GM15510 (cell line): ENCODE measurements around the gene GUCY2C.

Experiments
- POLR2A ChIP-seq: IDR thresholded peaks from 3 replicates; pipeline ENCODE4 v1.6.1; 2011; ENCODE audit warnings: borderline replicate concordance; ENCODE audit not compliant: insufficient read length; ENCODE audit errors: extremely low read depth

The GUCY2C gene

GRCh38 chr12:14694970-14695369 is 1.4 kb downstream of the GUCY2C start:
- no peak for TF ChIP-seq POLR2A

GRCh38 chr12:14694145-14694714 is 2.2 kb downstream of the GUCY2C start:
- TF ChIP-seq POLR2A: no peak

DNA sequence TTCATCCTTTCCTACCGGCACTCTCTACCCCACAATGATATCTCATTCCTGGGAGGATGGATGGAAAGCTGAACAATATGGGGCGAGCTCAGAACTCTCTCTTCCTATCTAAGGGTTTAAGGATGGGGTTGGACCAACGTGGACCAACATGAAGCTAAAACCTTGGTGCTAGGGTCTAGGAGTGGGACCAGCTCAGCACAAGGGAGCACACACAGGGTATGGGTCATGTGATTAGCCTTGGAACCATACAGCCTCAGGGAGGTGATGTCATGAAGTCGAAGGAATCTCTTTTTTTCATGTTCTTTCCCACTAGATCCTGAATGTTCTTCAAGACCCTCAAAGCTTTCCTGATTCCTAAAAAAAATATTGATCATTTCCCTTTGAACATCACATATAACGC is 3.3 kb downstream of the GUCY2C start:
- no peak for TF ChIP-seq POLR2A

- no peak for TF ChIP-seq POLR2A
Observed at GRCh38 chr12:14691560-14691959, 4.8 kb downstream of the GUCY2C start.

DNA sequence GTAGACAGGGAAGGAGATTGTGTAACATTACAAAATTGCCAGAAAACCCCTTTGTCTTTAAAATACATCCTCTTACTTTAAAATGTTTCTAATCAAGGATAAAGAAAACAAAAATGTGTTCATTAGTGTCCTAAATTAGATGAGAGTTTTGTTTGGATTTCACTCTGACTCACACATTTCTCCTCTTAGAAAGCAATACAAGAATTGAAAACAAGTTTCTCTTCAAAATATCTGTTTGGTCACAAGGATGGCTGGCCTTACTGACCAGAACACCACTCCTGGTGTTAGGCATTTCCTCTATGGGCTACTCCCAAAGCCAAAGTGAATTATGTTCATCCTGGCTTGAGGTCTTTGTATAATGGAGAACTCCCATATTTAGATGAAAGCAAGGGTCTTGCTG is 6.4 kb downstream of the GUCY2C start:
- TF ChIP-seq POLR2A: no peak

DNA sequence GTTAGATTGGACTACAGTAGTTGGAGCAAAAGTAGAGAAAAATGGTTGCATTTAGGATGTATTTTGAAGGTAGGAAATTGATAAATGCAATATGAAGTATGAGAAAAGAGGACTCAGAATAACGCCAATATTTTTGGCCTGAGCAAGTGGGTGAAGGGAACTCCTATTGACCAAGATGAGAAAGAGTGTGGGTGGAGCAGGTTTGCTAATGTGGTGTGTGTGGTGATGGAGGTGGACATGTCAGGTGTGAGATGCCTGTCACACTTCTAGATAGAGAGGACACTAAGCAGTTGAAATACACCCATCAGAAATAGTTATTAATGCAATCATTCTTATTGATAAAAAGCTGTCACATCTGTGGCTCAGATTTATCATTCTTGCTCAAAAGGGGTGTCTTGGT is 7.3 kb downstream of the GUCY2C start:
- no peak for TF ChIP-seq POLR2A

- TF ChIP-seq POLR2A: no peak
Observed at GRCh38 chr12:14681625-14682024, 14.8 kb downstream of the GUCY2C start.

GRCh38 chr12:14681190-14681589 is 15.2 kb downstream of the GUCY2C start:
- no peak for TF ChIP-seq POLR2A

- TF ChIP-seq POLR2A: no peak
Observed at GRCh38 chr12:14678547-14679150, 17.8 kb downstream of the GUCY2C start.

GRCh38 chr12:14668591-14668990 is 27.8 kb downstream of the GUCY2C start:
- no peak for TF ChIP-seq POLR2A

GRCh38 chr12:14665354-14666348 is 30.7 kb downstream of the GUCY2C start:
- TF ChIP-seq POLR2A: no peak

DNA sequence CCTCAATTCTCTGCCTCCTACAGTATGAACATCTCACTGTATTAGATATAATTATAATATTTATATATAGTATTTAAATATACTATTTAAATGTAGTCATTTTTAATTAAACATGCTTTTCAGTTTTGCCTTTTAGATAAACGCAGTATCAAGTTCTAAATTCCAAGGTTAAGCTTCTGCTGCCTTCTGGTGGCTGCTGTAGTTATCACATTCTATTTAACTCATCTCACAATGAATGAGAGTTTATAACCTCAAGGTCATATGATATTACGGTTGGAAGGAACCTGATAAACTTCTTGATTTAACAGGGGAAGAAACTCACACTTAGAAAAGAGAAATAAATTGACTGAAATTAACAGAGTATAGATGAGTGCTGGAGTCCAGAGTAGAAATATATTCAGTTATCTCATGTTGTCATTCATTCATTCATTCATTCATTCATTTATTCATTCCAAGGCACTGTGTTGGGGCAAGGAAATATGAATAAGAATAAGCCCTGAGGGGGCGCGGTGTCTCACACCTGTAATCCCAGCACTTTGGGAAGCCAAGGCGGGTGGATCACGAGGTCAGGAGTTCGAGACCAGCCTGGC is 31.9 kb downstream of the GUCY2C start:
- no peak for TF ChIP-seq POLR2A

DNA sequence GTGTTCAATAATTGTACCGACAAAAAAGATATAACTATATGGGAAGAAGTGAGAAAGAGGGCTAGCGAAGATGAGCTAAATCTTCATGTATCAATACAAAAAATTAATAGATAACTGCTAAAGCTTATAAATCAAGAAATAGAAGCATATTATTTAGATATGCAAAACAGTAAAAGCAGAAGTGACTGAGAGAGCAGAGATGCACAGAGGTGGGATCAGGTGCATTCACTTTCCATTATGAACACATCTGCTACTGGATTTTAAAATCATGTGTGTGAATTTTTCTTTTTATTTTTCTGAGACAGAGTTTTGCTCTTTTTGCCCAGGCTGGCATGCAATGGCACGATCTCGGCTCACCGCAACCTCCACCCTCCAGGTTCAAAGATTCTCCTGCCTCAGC is 33.4 kb downstream of the GUCY2C start:
- TF ChIP-seq POLR2A: no peak

- TF ChIP-seq POLR2A: no peak
Observed at GRCh38 chr12:14656846-14657245, 39.6 kb downstream of the GUCY2C start.

DNA sequence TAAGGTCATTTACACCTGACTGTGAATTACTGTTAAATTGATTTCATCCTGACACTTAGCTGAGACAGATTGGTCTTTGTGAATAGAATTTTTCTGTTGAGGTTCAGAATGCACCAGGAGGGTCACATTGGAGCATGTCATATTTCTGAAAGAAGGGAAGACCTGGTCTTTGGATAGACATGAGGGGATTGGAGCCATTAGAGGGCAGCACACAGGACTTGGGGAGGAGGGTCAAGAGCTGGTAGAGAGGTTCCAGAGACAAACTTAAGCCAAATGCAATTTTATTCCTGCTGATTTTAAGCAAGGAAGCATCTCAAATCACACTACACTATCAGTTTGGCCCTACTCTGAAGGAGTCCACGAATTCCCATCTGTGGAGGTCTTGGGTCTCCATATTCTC is 41.1 kb downstream of the GUCY2C start:
- no peak for TF ChIP-seq POLR2A

DNA sequence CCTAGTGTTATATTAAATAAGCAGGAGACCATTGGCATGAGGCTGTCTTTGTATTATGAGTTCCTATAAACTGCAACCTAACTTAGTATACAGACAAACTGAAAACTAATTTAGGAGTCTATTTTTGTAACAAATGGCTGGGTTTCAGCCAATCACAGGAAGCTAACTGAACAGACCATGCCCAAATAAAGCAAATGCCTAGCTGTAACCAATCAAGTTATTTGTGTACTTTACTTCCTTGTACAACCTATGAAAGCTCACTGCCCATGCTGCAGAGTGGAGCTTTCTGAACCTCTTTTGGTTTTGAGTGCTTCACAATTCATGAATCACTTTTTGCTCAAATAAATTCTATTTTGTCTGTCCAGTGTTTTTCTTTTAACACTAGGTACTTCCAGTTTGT is 41.6 kb downstream of the GUCY2C start:
- no peak for TF ChIP-seq POLR2A

DNA sequence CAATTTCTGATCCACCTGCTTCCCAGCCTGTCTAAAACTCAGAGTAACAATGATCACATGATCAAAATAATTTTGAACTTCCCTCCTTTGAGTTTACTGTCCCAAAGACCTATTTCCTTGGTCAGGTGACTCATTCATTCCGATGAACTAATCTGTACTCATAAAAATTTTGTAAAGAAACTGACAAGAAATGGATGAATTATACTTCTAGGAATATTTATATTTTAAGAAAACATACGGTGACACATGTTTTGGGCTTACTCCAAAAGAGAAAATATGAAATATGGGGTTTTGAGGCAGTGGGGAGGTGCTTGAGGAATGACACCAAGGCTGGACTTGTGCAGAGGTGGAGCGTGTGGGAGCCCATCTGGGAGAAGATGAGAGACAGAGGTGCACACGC is 42.0 kb downstream of the GUCY2C start:
- TF ChIP-seq POLR2A: no peak
